Right lobe of liver (tissue), 4 donors: Measurements from ENCODE around the gene CYB5B.

Experiments
- CTCF ChIP-seq, 4 donors: fragments of 200-600 bp in 3 of 4; fragments of 450-650 bp in 1 of 4; IDR thresholded peaks; one replicate each; pipeline versions ENCODE4 v1.5.1 to v1.8.0; 2016 to 2022; ENCODE audit warnings: antibody characterized with exemption in 4 of 4, mild to moderate bottlenecking in 2 of 4
- POLR2A ChIP-seq: fragments of 450-650 bp; IDR thresholded peaks from one replicate; pipeline ENCODE4 v1.6.1; 2017; ENCODE audit warnings: antibody characterized with exemption, mild to moderate bottlenecking
- donor health status: DM: no; HTN: no; CAD: no.
- donor health status: DM: no; HTN: no; CAD: no.
- donor health status: DM: no; HTN: yes; CAD: no.

DNA sequence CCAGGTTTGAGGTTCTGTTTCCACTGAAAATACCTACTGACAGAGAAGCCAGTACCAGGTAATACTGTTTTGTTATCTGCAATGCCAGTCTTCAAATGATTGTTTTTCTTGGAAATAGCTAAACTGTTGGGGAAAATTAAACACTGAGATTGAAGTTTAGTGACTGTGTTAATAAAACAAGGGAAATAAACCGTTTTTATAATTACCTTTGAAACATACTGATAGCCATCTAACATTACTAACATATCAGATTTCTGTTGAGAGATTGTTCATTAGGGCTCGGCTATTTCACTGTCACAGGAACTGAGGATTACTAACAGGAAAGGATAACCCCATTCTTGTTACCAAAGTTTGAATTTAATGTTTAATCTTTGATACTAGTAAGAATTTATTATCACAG, 42.1 kb downstream of the CYB5B start:
- no peak for TF ChIP-seq CTCF (IDR thresholded peaks at IDR 0.05)
- TF ChIP-seq POLR2A, result no peak
